GM20000 (cell line): ENCODE data around the gene GRM4.
A peak's percentile ranks its signal among the peaks of the same experiment; 100 is the strongest.
"Not testable (repeated sequence)": the region's sequence is repeated elsewhere in the genome, so short reads cannot be mapped to it uniquely, and the experiment has no call there.

ENCODE experiments used
- DNase-seq: peaks from one replicate; pipeline ENCODE4 v3.0.0; 2012; ENCODE audit warnings: low spot score
- CTCF ChIP-seq: IDR thresholded peaks from 2 replicates; pipeline ENCODE4 v1.5.1; 2012; ENCODE audit warnings: mild to moderate bottlenecking, control low read depth; ENCODE audit errors: extremely low read depth, missing control alignments

The GRM4 gene

DNA sequence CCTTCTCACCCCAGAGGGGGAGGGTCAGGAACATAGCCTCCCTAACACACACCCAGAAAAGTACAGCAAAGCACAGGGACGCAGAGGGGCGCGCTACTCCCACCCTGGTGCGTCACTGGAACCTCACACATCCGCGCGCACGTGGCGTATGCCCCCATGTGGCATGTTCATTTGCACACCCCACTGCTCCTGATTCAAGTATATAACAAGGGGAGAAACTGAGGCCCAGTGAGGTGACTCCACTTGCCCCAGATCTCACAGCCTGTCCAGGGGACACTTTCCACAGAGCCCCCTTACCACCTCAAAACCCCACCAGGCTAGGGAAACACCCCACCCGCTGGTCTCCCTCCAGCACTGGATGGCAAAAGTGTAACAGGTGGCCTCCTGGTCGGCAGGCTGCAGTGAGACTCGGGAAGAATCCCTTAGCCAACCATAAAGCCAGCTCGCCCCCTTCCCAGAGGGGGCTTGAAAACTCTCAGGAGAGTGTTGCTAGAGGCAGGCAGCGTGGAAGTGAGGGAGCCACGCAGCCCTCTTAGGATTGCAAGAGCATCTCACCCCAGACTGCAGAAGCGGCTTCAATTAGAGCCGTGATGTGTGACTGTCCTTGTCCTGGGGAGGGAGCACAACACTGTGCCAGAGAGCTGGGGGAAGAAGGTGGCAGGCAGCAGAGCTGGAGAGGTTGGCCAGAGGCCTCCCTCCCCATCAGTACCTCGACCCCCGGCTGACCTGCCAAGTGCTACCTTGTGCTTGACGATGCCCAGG, at the start of gene GRM4:
GRM4 (minus strand) TSS at position 67 of the 762 bp plus-strand sequence. CDS start 12,591 bp downstream, outside the sequence.
- TF ChIP-seq CTCF = no peak
- DNase-seq = no peak

DNA sequence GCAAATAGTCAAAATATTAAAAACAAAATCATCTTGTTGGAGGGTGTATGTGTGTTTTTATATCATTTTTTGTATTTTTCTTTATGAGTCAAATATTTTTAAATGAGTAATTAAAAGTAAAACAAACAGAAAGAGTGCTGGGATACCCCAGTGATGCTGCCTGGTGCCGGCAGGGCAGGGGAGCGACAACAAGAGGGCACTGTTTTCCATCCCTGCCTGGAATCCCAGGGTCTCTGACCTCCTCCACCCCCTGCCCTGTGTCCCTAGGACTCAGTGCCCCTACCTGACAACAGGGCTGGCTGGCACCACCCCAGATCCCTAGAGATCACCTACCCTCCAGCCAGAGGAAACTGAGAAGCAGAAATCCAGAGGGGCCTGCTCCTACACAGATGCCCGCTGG, 48.9 kb upstream of the GRM4 start:
- DNase-seq = no peak
- no peak for TF ChIP-seq CTCF

DNA sequence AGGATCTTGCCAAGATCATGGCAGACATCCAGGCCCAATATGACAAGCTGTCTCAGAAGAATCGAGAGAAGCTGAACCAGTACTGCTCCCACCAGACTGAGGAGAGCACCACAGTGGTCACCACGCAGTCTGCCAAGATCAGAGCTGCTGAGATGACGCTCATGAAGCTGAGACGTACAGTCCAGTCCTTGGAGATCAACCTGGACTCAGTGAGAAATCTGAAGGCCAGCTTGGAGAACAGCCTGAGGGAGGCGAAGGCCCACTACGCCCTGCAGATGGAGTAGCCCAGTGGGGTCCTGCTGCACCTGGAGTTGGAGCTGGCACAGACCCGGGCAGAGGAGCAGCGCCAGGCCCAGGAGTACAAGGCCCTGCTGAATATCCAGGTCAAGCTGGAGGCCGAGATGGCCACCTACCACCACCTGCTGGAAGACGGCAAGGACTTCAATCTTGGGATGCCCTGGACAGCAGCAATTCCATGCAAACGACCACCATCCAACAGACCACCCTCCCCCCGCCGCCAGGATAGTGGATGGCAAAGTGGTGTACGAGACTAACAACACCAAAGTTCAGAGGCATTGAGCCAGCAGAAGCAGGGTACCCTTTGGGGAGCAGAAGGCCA, 44.7 kb upstream of the GRM4 start:
- TF ChIP-seq CTCF = no peak
- no peak for DNase-seq

GRCh38 chr6:34189806-34190503, 44.1 kb upstream of the GRM4 start:
- TF ChIP-seq CTCF = no peak
- DNase-seq = no peak

GRCh38 chr6:34184726-34185125, 38.8 kb upstream of the GRM4 start:
- not testable (repeated sequence) for DNase-seq

DNA sequence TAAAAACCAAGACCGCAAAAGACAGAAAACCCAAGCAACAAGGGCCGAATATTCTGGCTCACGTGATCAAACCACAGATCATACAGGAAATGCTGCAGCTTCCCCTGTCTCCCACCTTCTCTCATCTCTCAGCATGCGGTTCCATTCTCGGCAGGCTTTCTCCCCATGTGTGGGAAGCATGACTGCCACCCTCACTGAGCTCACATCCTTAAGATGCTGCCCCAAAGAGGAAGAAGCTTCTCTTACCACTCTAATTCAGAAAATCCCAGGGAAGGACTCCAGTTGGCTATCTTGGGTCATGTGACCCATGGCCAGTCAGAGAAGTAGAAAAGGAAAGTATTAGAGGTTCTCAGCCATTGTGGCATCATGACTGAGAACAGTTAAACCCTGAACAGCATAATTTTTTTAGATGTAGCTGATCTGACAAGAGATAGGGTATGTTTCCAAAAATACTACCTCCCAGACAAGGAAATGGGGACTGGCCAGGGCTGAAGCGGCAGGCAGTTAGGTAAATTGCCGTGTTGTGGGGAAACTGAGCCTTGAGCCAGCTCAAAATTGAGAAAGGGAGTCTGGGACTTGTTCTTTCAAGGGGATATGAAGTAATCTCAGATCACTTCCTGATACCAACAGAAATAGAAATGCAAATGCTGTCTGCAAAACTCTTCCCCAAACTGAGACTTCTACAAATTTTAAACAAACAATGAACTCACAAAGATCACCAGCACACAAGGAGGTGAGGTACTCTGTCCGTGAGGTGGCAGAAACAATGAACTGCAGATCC, 37.1 kb upstream of the GRM4 start:
- no peak for TF ChIP-seq CTCF
- peak; percentile 75 for DNase-seq

DNA sequence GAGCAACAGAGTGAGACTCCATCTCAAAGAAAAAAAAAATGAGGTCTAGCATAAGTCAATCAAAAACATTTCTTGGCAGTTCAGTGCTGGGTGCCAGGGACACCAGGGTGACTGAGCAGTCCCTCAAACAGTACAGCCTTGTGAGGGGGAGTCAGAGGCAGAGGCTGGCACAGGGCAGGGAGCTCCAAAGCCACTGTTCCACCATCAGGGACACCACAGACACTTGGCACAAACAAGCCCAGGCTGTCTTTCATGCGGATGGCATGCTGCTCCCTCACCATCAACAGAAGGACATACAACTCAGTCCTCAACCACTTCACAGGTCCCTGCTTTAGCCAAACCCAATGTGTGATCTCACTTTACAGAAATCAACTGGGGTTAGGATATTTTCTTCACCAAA, 36.0 kb upstream of the GRM4 start:
- TF ChIP-seq CTCF = no peak
- no peak for DNase-seq
